Mucosa of descending colon (tissue), 3 donors: ENCODE measurements around the gene ZCCHC7. TPM values are rescaled to one million over a fixed set of nuclear protein-coding genes. Genes with fewer than 3 reads are reported as not detected.
"Not testable (repeated sequence)": the region's sequence is repeated elsewhere in the genome, so short reads cannot be mapped to it uniquely, and the experiment has no call there.

Experiments used
- ATAC-seq: fragments of 200-7000 bp; cut with Tn5 transposase; one replicate; pipeline ENCODE4 v1.9.1; 2020; ENCODE audit warnings: mild to moderate bottlenecking, moderate library complexity
- DNase-seq, 3 donors: peaks; one replicate each; pipeline ENCODE4 v3.0.0-alpha.2; 2020
- H3K36me3 ChIP-seq: fragments of 200-600 bp; one replicate; pipeline ENCODE4 v1.8.0; 2021; ENCODE audit warnings: low read depth, mild to moderate bottlenecking
- H3K4me1 ChIP-seq: fragments of 200-600 bp; one replicate; pipeline ENCODE4 v1.8.0; 2021; ENCODE audit warnings: low read depth, mild to moderate bottlenecking
- H3K4me3 ChIP-seq: fragments of 200-600 bp; one replicate; pipeline ENCODE4 v1.8.0; 2021; ENCODE audit warnings: mild to moderate bottlenecking
- H3K9me3 ChIP-seq: fragments of 200-600 bp; one replicate; pipeline ENCODE4 v1.8.0; 2021; ENCODE audit warnings: mild to moderate bottlenecking
- CTCF ChIP-seq: fragments of 200-600 bp; IDR thresholded peaks from one replicate; pipeline ENCODE4 v1.8.0; 2022; ENCODE audit warnings: antibody characterized with exemption, mild to moderate bottlenecking
- intact Hi-C, 2 donors: fragments of 100-400 bp; cut with DNase I in 1 of 2; cut with micrococcal nuclease in 1 of 2; formaldehyde crosslinking; loops; one replicate each; pipeline versions ENCODE4 v1.11.0 to v1.11.1; 2022; cut with DNase I, micrococcal nuclease
- total RNA-seq, 3 donors: library from RNA; stranded (reverse); fragmentation: NEBNext Ultra II Directional in 2 of 3; extraction: Animal tissue kit (Norgen Biotek cat#: 25700) in 2 of 3; gene quantifications; one replicate each; pipeline versions ENCODE4 v1.2.1 to v1.2.4, GENCODE V29; 2021 to 2023
- donor health status: DM: no; HTN: no; CAD: no; lungs with moderate emphysema.
- donor health status: DM: no; HTN: no; CAD: no.
- donor health status: DM: no; HTN: yes; CAD: no.

The ZCCHC7 gene
- total RNA-seq, 3 donors from 2014 or later: 18.3 to 25.7 (median 19.7) TPM

DNA sequence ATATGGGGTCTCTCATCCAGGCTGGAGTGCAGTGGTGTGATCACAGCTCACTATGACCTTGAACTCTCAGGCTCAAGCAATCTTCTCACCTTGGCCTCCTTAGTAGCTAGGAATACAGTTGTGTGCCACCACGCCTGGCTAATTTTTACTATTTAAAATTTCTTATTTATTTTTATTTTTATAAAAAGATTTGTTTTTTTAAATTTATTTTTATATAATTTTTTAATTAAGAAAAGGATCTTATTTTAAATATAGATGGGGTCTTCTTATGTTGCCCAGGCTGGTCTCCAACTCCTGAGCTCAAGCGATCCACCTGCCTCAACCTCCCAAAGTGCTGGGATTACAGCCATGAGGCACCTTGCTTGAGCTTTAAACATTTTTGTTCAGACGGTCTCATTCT, 2.4 kb upstream of the ZCCHC7 start:
- Histone ChIP-seq H3K36me3 (no peaks in the 10 kb centered on the region), H3K4me1 (no peaks in the 10 kb centered on the region), H3K4me3 (no peak overlapping the region), H3K9me3 (no peaks in the 10 kb centered on the region)
- ATAC-seq: no peak
- no peak for TF ChIP-seq CTCF
- intact Hi-C loops: no loop called here
- DNase-seq: no peak

DNA sequence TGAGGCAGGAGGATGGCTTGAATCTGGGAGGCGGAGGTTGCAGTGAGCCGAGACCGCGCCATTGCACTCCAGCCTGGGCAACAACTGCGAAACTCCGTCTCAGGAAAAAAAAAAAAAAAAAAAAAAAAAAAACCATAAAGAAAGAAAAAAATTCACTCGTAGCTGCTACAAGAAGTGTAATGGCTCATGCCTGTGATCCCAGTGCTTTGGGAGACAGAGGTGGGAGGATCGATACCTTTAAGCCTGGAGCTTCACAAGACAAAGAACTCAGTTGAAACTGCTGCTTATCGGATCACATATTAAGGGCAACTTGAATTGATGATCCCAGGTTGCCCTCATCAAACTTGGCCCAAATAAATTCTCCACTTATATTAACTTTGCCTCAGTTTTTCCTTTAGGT, 1.0 kb upstream of the ZCCHC7 start:
- Histone ChIP-seq H3K9me3 (no peaks in the 10 kb centered on the region), H3K4me3 (no peak overlapping the region), H3K4me1 (no peaks in the 10 kb centered on the region), H3K36me3 (no peaks in the 10 kb centered on the region)
- intact Hi-C loops: no loop called here
- DNase-seq (no peak), ATAC-seq (no peak)
- no peak for TF ChIP-seq CTCF

DNA sequence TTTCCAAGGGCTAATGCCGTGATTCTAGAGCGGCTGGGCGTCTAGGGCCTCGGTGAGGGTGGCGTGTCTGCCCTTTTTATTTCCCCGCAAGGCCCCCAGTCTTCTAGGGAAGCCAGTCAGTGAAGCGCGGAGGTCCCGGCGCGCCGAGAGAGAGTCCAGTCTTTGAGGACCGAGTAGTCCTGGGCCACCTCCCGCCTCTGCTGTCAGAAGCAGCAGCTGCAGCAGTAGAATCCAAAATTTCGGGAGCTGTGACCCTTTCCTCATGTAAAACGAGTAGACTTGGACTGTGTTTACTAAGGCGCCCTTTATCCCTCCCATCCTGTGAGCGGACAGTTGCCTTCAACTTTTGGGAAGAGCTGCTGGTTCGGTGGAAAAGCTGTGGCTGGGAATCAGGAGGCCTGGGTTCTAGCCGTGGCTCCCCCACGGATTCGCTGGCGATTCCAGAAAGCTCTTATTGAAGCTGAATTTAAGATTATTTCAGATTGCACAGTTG, 515 bp downstream of the ZCCHC7 start:
- H3K4me3 ChIP-seq: peak overlapping the region; percentile 75
- H3K9me3 ChIP-seq, H3K4me1 ChIP-seq, H3K36me3 ChIP-seq, DNase-seq, intact Hi-C loops: not testable (repeated sequence)
- ATAC-seq: peak; percentile 49

DNA sequence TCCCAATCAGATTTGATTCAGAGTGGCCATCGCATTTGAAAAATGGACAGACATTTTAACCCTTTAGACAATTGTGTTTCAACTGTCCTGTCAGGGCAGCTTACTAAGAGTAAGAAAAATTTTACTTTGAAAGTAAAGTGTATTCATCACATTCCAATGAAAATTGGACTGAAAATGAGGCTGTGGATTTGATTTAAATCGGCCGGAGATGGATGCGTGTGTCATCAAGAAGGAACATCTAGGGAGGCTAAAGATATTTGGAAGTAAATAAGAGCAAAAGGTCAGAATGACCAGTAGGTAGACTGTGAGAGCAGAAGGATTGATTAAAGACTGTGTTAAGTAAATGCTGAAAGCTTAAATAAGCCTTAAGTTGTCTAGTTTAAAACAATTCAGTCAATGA, 1.5 kb downstream of the ZCCHC7 start:
- H3K36me3 ChIP-seq: no peaks in the 10 kb centered on the region
- intact Hi-C loops: no loop called here
- H3K4me3 ChIP-seq: no peak overlapping the region
- no peak for DNase-seq
- TF ChIP-seq CTCF: no peak
- H3K4me1 ChIP-seq: no peaks in the 10 kb centered on the region
- no peak for ATAC-seq
- H3K9me3 ChIP-seq: no peaks in the 10 kb centered on the region

DNA sequence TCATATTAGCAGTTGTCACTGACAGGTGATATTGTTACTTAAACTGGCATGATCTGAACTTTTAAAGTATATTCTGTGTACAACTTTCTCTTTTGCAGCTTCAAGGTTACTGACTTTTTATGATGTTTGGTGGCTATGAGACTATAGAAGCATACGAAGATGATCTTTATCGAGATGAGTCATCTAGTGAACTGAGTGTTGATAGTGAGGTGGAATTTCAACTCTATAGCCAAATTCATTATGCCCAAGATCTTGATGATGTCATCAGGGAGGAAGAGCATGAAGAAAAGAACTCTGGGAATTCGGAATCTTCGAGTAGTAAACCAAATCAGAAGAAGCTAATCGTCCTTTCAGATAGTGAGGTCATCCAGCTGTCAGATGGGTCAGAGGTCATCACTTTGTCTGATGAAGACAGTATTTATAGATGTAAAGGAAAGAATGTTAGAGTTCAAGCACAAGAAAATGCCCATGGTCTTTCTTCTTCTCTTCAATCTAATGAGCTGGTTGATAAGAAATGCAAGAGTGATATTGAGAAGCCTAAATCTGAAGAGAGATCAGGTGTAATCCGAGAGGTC, 5.9 kb downstream of the ZCCHC7 start:
- ATAC-seq: no peak
- TF ChIP-seq CTCF: no peak

DNA sequence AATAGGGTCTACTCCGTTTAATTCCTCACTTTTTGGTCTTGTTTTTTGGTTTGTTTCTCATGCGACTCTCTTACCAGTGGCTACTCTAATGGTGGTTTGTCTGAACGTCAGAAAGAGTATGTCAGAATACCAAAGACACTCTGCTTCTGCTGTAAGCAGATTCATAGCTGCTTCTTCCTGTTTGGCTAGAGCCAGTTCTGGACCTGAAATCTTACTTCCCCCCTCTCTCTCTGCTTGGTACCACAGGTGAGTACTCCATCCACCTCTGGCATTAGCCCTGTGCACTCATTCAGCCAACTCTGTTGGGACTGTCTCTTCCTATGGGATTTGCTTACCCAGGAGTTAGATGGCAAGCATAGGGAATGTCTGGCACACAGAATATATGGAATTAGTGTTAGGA, 6.6 kb downstream of the ZCCHC7 start:
- no peaks in the 10 kb centered on the region for H3K36me3 ChIP-seq
- no peak for TF ChIP-seq CTCF
- intact Hi-C loops: no loop called here
- no peaks in the 10 kb centered on the region for H3K4me1 ChIP-seq
- DNase-seq (no peak), ATAC-seq (no peak)
- no peak overlapping the region for H3K4me3 ChIP-seq
- no peaks in the 10 kb centered on the region for H3K9me3 ChIP-seq

More for the DNA sequence above, 5.9 kb downstream of the ZCCHC7 start:
- no peaks in the 10 kb centered on the region for H3K9me3 ChIP-seq
- H3K4me1 ChIP-seq: no peaks in the 10 kb centered on the region
- H3K36me3 ChIP-seq: no peaks in the 10 kb centered on the region
- DNase-seq: no peak
- no peak overlapping the region for H3K4me3 ChIP-seq
- intact Hi-C loops: no loop called here
